Activated CD8-positive, alpha-beta memory T cell treated with anti-CD3 and anti-CD28 coated beads for 36 hours (primary cell): Measurements from ENCODE around the gene RCL1. TPM values are rescaled to one million over a fixed set of nuclear protein-coding genes. Genes with fewer than 3 reads are reported as not detected.

ENCODE experiments used
- CTCF ChIA-PET: fragments of 350-600 bp; sonication (Branson Sonifier 250); formaldehyde crosslinking; loops from one replicate; lab custom pipeline; 2021; ENCODE audit warnings: antibody characterized with exemption; lab: Charles Lee
- POLR2A ChIA-PET: fragments of 350-600 bp; sonication (Branson Sonifier 250); formaldehyde crosslinking; loops from one replicate; lab custom pipeline; 2021; ENCODE audit warnings: antibody characterized with exemption; lab: Charles Lee
- total RNA-seq, 2 experiments: library from RNA; stranded (reverse); gene quantifications; one replicate each; pipeline ENCODE4 v1.2.3, GENCODE V29; 2021

Gene RCL1
- total RNA-seq, 2 experiments from 2014 or later: 39.4 to 39.5 TPM

GRCh38 chr9:4857163-4857810 lies 64.5 kb downstream of the RCL1 start:
- ChIA-PET CTCF (interaction anchor here (0.7 to 1.3 kb wide), 2 partner anchors 9 to 82 kb away, joined by 3 read pairs; no protein-coding TSS in a partner anchor), POLR2A (no interaction called here)

DNA sequence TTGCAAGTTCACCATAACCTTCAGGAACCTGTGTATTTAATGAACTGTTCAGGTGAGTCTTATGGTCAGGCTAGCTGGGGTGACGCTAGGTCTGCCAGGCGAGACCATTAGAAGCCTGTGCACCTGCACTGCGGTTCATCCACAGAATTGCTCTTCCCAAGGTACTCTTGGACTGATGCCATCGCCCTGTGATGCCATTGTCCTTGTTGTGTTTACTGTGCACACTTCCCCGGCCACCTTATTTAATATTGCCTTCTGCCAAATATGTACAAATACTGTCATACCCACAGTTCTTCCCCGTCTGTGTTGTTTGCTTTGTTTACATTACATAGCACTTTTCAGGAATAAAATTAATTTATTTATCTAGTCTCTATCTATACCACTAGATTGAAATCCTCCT lies 66.3 kb downstream of the RCL1 start:
- CTCF ChIA-PET: no interaction called here
- POLR2A ChIA-PET: no interaction called here

- POLR2A ChIA-PET: no interaction called here
- CTCF ChIA-PET: interaction anchor here (1.1 kb wide), 1 partner anchor 10 kb away, joined by 4 read pairs; no protein-coding TSS in a partner anchor
Measured at GRCh38 chr9:4860383-4860782, 67.6 kb downstream of the RCL1 start.

GRCh38 chr9:4861145-4861544 lies 68.4 kb downstream of the RCL1 start:
- CTCF ChIA-PET: interaction anchor here (1.1 kb wide), 1 partner anchor 18 kb away, joined by 5 read pairs; no protein-coding TSS in a partner anchor
- POLR2A ChIA-PET: no interaction called here

- POLR2A ChIA-PET: no interaction called here
- CTCF ChIA-PET: interaction anchor here (1.1 kb wide), 1 partner anchor 18 kb away, joined by 5 read pairs; no protein-coding TSS in a partner anchor
Measured at GRCh38 chr9:4861736-4862451, 69.2 kb downstream of the RCL1 start.

DNA sequence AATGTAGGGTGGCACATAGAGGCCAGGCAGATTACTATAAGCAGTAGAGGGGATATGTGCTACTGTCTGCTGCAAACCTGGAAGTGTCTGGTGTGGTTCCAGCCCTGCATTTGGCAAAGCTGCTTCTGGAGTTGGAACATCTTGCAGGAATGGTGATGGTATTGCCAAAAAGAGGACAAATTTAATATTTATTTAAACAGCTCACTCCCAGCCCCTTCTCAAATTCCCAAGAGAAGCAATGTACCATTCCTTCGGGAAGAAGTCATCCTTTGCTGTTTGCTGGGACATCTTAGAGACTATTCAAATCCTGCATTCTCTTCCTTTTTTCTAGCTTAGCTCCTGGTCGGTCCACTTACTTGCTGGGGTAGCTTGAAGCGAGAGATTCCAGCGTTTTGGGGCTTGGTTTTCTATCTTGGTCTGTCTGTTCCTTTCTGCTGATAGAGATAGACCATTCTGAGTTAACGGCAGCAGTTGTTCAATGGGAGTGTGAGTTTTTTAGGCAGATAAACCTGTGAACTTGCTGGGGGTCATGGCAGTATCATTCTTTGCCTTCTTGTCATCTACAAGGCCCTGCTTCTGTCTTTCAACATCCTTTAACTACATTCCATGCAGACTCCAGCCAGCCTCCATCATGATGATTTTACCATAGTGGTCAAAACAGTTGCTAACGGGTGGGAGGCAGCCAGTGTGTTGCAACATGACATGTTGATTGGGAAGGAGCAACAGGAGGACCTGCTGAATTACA lies 69.9 kb downstream of the RCL1 start:
- POLR2A ChIA-PET: no interaction called here
- CTCF ChIA-PET: no interaction called here

DNA sequence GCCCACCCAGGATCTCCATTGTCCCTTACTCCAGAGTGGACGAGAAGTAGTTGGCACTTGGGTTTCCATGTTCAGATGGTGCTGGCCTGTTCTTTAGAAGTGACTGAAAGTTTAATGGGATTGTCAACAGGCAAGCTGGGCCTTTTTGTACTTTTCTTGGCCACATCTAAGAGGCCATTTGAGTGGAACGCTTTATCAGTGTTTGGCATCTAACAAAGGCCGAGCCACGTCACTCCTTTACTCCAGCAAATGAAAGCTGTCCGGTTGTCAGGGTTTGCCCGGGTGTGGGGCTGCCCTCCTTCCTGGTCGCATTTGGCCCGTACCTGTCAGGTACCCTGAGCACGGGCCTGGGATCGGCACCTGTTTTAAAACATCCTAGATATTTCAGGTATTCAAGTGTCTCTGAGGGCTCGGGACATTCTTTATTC lies 71.5 kb downstream of the RCL1 start:
- CTCF ChIA-PET: no interaction called here
- POLR2A ChIA-PET: no interaction called here

DNA sequence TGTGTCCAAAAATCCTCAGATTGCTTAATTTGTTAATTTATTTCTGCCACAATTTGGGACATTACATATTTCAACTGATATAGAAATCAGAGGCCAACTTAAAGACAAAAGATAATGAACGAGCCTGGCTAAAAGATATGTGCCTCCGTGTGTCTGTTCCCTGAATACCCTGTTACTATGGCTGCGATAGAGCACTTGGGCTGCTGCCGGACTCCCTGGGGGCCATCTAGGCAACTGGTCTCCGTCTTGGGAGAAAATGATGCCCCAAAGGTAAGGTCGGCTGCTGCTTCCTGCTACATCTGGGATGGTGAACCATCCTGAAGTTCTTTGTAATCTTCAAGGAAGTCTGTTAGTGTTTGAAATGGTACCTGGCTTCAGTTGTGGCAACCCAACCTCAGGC lies 72.0 kb downstream of the RCL1 start:
- POLR2A ChIA-PET: no interaction called here
- CTCF ChIA-PET: no interaction called here

- POLR2A ChIA-PET: no interaction called here
Measured at GRCh38 chr9:4865681-4866080, 72.9 kb downstream of the RCL1 start.

DNA sequence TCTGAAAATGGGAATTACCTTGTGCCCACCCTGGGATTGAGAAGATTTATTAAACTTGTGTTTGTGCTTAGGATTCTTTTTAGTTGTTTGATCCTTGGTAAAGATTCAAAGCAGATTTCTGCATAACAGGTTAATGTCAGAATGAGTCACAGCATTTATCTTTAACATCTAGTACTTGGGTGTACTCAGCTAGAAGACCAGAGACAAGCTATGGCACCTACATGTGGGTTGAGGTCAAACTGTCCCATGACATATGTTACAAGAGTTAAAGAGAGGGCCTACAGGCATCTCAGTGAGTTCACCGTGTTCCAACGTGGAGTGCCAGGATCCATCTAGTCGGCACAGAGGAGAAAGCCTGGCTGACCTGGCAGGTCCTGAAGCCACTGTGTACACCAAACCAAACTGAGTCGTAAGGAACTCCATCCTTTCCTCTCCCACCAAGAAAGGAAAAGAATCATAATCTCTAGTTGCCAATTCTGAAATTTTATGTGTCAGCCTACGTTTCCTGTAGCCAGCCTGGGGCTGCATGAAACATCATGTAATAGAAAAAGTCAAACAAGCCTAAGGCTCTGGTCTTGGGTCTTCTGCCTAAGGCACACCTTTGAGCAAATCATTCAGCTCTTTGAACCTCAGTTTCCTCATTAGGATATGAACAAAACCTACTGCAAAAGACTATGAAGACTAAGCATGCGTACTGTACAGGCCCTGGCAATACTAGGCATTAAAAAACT lies 73.7 kb downstream of the RCL1 start:
- ChIA-PET POLR2A (no interaction called here), CTCF (interaction anchor here (1.0 kb wide), 1 partner anchor 10 kb away, joined by 3 read pairs; no protein-coding TSS in a partner anchor)

More at GRCh38 chr9:4865681-4866080, 72.9 kb downstream of the RCL1 start:
- CTCF ChIA-PET: no interaction called here

DNA sequence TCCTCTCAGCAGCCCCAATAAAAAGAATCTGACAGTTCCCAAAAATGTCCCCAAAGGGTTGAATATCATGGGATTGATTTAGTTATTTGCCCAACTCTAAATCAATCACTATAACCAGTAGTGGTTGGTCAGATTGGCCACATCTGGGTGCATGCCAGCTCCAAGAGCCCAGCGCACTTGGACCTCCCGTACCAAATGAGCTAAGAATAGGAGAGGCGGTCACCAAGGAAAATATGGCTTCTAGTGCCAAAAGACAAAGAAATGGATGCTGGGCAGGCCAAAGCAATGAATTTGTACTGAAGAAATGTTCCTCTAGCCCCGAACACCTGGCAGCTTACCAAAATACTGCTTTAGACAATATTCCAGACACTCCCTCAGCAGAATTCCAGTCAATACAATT lies 80.3 kb downstream of the RCL1 start:
- POLR2A ChIA-PET: no interaction called here
- CTCF ChIA-PET: no interaction called here

DNA sequence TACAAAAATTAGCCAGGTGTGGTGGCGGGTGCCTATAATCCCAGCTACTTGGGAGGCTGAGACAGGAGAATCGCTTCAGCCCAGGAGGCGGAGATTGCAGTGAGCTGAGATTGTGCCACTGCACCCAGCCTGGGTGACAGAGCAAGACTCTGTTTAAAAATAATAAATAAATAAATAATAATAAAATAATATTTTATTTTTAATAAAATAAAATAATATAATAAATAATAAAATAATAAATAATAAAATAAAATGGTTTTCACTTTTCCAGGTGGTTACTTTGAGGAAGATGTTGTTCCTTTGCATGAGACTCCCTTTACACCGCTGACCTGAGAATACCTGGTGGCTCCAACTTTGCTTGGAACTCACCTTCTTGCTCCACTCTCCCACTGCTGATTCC lies 82.8 kb downstream of the RCL1 start:
- ChIA-PET CTCF (no interaction called here), POLR2A (no interaction called here)

DNA sequence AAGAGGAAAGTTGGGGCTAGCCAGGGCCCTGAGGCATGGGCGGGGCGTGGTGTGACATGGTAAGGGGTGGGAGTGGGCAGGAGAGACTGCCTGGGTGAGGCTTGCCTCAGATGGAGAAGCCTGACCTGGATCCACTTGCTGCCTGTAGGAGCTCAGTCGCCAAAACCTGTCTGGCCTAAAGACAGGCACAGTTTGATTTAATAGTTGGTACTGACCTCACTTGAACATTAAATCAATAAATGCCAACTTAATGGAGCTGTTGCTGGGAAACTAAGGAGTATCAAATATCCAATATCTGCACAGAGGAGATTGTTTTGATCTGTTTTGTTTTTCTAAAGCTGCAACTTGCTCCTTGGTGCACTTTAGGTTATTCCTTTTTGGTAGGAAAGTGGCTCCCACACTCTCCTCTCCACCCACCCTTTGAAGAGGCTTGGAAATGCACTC lies 86.4 kb downstream of the RCL1 start:
- POLR2A ChIA-PET: no interaction called here
- CTCF ChIA-PET: interaction anchor here (1.2 kb wide), 1 partner anchor 18 kb away, joined by 5 read pairs; no protein-coding TSS in a partner anchor

GRCh38 chr9:4883326-4883873 lies 90.7 kb downstream of the RCL1 start:
- POLR2A ChIA-PET: no interaction called here
- CTCF ChIA-PET: no interaction called here

DNA sequence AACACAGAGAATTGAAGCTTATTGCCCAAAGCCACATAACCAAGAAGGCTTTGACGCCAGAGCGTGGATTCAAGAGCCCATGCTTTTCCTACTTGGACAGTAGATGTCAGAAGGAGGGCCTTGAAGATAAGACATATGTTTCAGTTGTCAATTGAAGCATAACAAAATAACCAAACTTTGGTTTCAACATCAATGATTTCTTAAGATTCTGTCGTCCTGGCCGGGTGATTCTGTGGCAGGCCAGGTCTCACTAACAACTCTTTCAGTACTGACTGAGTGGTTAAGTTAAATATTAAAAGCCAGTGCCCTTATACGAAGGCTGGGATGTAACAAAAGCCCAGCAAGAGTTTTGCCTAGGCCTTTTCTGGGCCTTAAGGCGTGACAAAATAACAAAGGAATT lies 94.0 kb downstream of the RCL1 start:
- ChIA-PET CTCF (no interaction called here), POLR2A (no interaction called here)

- POLR2A ChIA-PET: no interaction called here
Measured at GRCh38 chr9:4887556-4887955, 94.8 kb downstream of the RCL1 start.

DNA sequence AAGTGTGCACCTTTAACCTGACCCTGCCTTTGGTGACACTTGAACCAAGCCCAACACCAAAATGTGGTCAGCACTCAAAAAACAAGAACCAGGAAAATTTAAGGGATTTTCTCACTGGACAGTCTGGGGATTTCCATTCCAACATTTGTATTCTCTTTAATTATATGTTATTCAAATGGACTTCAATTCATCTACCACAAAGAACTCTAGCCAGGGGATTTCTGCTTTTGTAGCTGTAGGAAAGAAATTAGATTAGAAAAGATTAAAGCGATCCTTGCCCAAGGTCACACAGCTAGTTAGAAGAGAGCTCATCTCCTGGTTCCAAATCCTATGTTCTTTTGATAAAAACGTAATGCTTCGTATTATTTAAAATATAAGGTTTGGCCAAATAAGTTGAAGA lies 97.5 kb downstream of the RCL1 start:
- ChIA-PET POLR2A (no interaction called here), CTCF (no interaction called here)

More at GRCh38 chr9:4887556-4887955, 94.8 kb downstream of the RCL1 start:
- CTCF ChIA-PET: no interaction called here

DNA sequence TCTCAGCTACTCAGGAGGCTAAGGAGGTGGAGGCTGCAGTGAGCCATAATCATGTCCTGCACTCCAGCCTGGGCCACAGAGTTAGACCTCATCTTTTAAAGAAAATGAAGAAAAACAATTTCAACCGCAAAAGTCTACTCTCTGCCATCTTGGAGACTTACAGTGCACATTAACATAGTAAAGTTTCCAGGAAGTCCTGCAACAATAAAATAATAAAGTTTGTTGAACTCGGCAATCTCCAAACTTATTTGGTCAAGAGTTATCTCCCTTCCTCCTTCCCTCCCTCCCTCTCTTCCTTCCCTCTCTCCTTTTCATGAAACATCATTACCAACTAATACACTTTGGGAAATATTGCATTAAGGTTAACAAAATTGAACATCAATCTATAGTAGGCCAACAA lies 98.2 kb downstream of the RCL1 start:
- POLR2A ChIA-PET: no interaction called here
- CTCF ChIA-PET: no interaction called here

GRCh38 chr9:4891674-4892073 lies 98.9 kb downstream of the RCL1 start:
- ChIA-PET POLR2A (no interaction called here), CTCF (no interaction called here)
